Nephron (organoid): Measurements from ENCODE around the gene DYNLT2B.

Source experiments
- H3K27ac Mint-ChIP-seq, 3 experiments: 2 replicates each; pipeline ENCODE4 v1.8.0; 2020; ENCODE audit warnings: mixed read lengths in 3 of 3, mild to moderate bottlenecking in 2 of 3, moderate library complexity in 1 of 3
- H3K27me3 Mint-ChIP-seq: 2 replicates; pipeline ENCODE4 v1.8.0; 2021; ENCODE audit warnings: low read depth, mild to moderate bottlenecking, moderate library complexity, mixed read lengths
- H3K36me3 Mint-ChIP-seq: 2 replicates; pipeline ENCODE4 v1.8.0; 2020; ENCODE audit warnings: low read depth, mixed read lengths
- H3K4me1 Mint-ChIP-seq: 2 replicates; pipeline ENCODE4 v1.8.0; 2020; ENCODE audit warnings: mixed read lengths
- H3K4me3 Mint-ChIP-seq, 3 experiments: 2 replicates each; pipeline ENCODE4 v1.8.0; 2020; ENCODE audit warnings: mild to moderate bottlenecking in 3 of 3, mixed read lengths in 3 of 3, moderate library complexity in 2 of 3
- H3K9me3 Mint-ChIP-seq: 2 replicates; pipeline ENCODE4 v1.8.0; 2020; ENCODE audit warnings: mixed read lengths
- TF ChIP-seq, protein P1 (sequence below), 3 experiments: fragments of 200-600 bp; sonication (generic); IDR thresholded peaks; one replicate each; pipeline ENCODE4 v1.5.0; 2021; ENCODE audit warnings: antibody characterized with exemption in 3 of 3; ENCODE audit not compliant: unreplicated experiment in 3 of 3

DYNLT2B gene

DNA sequence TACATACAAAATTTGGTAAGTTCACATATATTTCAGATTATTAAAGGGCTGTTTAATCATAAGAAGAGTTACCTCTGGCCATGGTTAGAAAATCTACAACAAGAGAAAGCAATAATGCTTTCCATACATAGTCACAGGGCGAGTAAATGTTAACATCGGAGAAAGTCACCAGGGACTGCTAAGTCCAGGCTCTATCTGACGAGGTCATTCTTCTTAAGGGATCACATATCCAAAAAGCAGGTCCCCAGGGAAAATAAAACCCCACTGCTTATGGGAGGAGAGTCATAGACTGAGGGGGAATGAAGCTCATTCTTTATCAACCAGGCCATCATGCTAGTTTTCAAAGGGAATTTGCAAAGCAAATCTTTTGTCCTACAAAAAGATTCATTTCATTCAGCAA is 33.6 kb downstream of the DYNLT2B start:
- H3K27ac Mint-ChIP-seq: no peak overlapping the region
- peaks cover 5% of the 10 kb centered on the region for H3K36me3 Mint-ChIP-seq
- H3K9me3 Mint-ChIP-seq: no peaks in the 10 kb centered on the region
- no peaks in the 10 kb centered on the region for H3K27me3 Mint-ChIP-seq
- peaks cover 36% of the 10 kb centered on the region for H3K4me1 Mint-ChIP-seq
- TF ChIP-seq, protein P1, sequence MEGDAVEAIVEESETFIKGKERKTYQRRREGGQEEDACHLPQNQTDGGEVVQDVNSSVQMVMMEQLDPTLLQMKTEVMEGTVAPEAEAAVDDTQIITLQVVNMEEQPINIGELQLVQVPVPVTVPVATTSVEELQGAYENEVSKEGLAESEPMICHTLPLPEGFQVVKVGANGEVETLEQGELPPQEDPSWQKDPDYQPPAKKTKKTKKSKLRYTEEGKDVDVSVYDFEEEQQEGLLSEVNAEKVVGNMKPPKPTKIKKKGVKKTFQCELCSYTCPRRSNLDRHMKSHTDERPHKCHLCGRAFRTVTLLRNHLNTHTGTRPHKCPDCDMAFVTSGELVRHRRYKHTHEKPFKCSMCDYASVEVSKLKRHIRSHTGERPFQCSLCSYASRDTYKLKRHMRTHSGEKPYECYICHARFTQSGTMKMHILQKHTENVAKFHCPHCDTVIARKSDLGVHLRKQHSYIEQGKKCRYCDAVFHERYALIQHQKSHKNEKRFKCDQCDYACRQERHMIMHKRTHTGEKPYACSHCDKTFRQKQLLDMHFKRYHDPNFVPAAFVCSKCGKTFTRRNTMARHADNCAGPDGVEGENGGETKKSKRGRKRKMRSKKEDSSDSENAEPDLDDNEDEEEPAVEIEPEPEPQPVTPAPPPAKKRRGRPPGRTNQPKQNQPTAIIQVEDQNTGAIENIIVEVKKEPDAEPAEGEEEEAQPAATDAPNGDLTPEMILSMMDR (IDR thresholded peaks at IDR 0.05; ENCODE audit: unreplicated experiment in 3 of 3): no peak
- peak overlapping the region; percentile 3 to 25 (median 21) for H3K4me3 Mint-ChIP-seq

DNA sequence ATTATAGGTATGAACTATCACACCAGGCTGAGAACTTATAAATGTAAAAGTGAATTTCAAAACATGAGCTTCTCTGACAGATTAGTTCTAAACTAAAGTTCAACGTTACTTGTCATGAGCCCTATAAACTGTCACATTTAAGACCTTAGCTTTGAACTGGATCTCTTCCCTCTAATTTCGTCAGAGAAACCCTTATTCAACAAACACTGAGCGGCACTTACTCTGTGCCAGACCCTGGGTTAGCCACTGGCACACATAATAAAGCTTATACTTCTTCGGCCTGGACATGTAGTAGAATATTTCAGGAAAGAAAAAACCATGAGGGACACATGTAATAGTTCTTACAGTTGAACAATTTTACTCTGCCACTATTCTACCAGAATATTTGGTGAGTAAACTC is 36.1 kb downstream of the DYNLT2B start:
- Mint-ChIP-seq H3K4me1 (peaks cover 32% of the 10 kb centered on the region), H3K4me3 (no peak overlapping the region), H3K9me3 (no peaks in the 10 kb centered on the region), H3K27me3 (no peaks in the 10 kb centered on the region), H3K27ac (no peak overlapping the region), H3K36me3 (peaks cover 4% of the 10 kb centered on the region)
- TF ChIP-seq, protein P1 (IDR thresholded peaks at IDR 0.05; ENCODE audit: unreplicated experiment in 3 of 3): no peak

DNA sequence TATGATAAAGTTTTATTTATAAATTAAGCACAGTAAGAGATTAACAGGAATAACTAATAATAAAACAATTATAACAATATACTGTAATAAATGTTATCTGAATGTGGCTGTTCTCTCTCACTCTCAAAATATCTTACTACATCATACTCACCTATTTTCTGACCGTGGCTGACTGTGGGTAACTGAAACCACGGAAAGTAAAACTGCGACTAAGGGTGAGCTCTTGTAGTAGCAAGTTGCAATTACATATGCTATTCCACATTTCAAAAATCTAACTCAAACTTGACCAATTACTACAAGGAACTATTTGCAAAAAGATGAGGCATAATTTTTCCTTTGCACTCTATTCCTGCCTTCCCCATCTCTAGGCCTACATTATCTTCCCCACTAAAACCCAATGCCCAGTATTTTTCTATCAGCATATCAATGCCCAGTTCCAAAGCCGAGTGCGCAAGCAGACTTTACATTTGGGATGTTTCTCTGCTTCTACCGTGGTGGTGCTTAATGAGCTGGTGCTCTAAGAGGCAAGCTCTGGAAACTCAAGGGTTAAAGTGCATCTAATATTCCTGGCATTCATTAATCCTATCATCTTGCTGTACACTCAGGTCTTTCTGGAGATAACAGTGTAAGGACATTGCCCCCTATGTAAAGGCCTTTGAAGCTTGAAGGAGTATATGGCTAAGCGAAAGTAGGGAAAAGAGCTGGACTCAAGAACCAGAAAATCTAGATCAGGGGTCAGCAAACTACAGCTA is 37.2 kb downstream of the DYNLT2B start:
- no peak overlapping the region for H3K4me3 Mint-ChIP-seq
- peaks cover 23% of the 10 kb centered on the region for H3K4me1 Mint-ChIP-seq
- TF ChIP-seq, protein P1 (IDR thresholded peaks at IDR 0.05; ENCODE audit: unreplicated experiment in 3 of 3): no peak
- H3K27ac Mint-ChIP-seq: no peak overlapping the region
- peaks cover 4% of the 10 kb centered on the region for H3K36me3 Mint-ChIP-seq
- no peaks in the 10 kb centered on the region for H3K9me3 Mint-ChIP-seq
- no peaks in the 10 kb centered on the region for H3K27me3 Mint-ChIP-seq

DNA sequence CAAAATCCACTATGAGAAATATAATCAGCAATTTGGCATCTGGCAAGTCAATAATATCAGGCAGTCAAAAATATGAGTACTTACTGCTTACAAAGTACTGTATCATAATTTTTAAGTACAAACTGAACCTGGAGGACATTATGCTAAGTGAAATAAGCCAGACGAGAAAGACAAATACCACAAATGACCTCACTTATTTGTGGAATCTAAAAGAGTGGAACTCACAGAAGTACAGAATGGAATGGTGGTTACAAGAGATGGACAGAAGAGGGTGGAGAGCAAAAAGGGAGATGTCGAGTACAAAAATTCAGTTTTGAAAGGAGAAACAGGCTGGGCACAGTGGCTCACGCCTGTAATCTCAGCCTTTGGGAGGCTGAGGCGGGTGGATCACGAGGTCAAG is 42.9 kb downstream of the DYNLT2B start:
- H3K4me1 Mint-ChIP-seq: peaks cover 7% of the 10 kb centered on the region
- TF ChIP-seq, protein P1 (IDR thresholded peaks at IDR 0.05; ENCODE audit: unreplicated experiment in 3 of 3): no peak
- H3K27ac Mint-ChIP-seq: no peak overlapping the region

DNA sequence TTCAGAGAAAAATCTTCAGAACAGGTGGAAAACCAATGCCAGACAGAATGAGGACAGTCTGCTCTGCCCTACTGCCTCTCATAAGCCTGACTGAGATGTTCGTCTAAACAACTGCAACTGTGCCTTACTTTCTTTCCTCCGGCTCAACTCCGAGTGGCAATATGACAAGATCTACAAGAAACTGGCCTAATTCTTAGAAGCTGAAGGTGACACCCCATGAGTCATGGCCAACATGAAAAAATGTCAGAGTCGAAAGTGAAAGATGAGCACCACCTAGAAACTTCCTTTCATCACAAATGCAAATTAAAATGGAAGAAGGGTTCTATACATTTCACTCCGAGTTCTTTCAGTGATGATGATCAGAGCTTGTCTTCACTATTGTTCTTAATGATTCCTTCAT is 43.5 kb downstream of the DYNLT2B start:
- H3K27ac Mint-ChIP-seq: no peak overlapping the region
- TF ChIP-seq, protein P1 (IDR thresholded peaks at IDR 0.05; ENCODE audit: unreplicated experiment in 3 of 3): no peak
- H3K4me3 Mint-ChIP-seq: no peak overlapping the region
- H3K4me1 Mint-ChIP-seq: peaks cover 5% of the 10 kb centered on the region
- peaks cover 2% of the 10 kb centered on the region for H3K9me3 Mint-ChIP-seq
- no peaks in the 10 kb centered on the region for H3K27me3 Mint-ChIP-seq
- peaks cover 31% of the 10 kb centered on the region for H3K36me3 Mint-ChIP-seq

More for the DNA sequence above, 42.9 kb downstream of the DYNLT2B start:
- Mint-ChIP-seq H3K36me3 (peaks cover 28% of the 10 kb centered on the region), H3K9me3 (peaks cover 2% of the 10 kb centered on the region), H3K4me3 (no peak overlapping the region), H3K27me3 (no peaks in the 10 kb centered on the region)

DNA sequence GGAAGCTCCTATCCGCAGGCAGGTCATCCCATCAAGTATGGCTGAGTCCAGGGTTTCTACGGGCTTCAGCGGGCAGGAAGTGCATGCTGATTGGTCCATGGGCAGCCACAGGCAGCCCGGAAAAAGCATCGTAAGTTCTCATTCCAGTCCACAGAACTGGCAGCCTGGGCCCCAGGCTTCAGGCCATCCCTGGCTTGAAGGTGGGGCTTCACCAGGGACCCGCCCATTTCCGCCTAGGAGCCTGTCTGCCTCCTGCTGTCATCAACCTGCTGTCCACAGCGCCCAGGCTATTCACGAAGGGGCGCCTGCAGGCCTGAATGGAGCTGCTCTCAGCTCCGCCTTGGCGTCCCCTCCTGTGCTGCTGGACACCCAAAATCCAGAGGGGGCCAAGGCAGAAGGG is 44.4 kb downstream of the DYNLT2B start:
- Mint-ChIP-seq H3K4me3 (no peak overlapping the region), H3K27me3 (no peaks in the 10 kb centered on the region), H3K27ac (no peak overlapping the region), H3K4me1 (no peaks in the 10 kb centered on the region), H3K9me3 (peaks cover 2% of the 10 kb centered on the region), H3K36me3 (peaks cover 36% of the 10 kb centered on the region)
- TF ChIP-seq, protein P1 (IDR thresholded peaks at IDR 0.05; ENCODE audit: unreplicated experiment in 3 of 3): no peak
